ENCODE results near the gene CDADC1.

DNA sequence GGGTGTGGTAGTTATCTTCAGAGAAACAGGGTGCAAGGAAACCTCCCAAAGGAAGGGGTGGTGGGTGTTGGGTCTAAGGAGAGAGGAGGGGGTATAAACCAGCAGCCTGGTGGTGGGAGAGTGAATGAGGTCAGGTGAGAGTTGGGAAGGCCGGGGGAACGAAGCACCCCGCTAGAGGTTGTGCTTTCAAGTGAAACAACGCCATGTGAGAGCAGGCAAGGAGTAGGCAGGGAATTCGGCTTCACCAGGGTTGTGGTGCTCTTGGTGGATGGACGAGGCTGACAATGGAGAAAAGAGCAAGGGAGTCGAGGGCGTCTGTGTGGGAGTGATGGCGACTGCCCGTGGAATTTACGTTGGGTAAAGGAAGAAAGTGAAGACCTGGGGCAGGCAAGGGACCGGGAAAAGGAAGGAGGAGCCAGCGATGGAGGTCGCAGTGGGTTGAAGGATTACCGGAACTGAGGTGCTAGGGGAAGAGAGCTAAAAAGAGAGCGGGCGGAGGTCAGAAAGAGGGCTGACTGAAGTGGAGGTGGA, 29.7 kb upstream of the CDADC1 start:
- TF ChIP-seq, protein P1, sequence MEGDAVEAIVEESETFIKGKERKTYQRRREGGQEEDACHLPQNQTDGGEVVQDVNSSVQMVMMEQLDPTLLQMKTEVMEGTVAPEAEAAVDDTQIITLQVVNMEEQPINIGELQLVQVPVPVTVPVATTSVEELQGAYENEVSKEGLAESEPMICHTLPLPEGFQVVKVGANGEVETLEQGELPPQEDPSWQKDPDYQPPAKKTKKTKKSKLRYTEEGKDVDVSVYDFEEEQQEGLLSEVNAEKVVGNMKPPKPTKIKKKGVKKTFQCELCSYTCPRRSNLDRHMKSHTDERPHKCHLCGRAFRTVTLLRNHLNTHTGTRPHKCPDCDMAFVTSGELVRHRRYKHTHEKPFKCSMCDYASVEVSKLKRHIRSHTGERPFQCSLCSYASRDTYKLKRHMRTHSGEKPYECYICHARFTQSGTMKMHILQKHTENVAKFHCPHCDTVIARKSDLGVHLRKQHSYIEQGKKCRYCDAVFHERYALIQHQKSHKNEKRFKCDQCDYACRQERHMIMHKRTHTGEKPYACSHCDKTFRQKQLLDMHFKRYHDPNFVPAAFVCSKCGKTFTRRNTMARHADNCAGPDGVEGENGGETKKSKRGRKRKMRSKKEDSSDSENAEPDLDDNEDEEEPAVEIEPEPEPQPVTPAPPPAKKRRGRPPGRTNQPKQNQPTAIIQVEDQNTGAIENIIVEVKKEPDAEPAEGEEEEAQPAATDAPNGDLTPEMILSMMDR (IDR thresholded peaks at IDR 0.05; ENCODE audit: low read depth, low read length, poor library complexity, severe bottlenecking) = no peak
- TF ChIP-seq EZH2phosphoT487 (IDR thresholded peaks at IDR 0.05; ENCODE audit: borderline replicate concordance, low read length) = no peak

Data from DOHH2 (cell line).